NAMALWA (cell line): ENCODE results near the gene SSX1.
"Not testable (repeated sequence)": the region's sequence is repeated elsewhere in the genome, so short reads cannot be mapped to it uniquely, and the experiment has no call there.

Source experiments
- DNase-seq: peaks from one replicate; pipeline ENCODE4 v3.0.0-alpha.2; 2015; ENCODE audit warnings: low spot score

SSX1 gene

GRCh38 chrX:48255062-48255796 lies at the start of gene SSX1:
TSS of gene SSX1 (plus strand) at chrX:48255392. CDS start at chrX:48257242, 1,850 bp downstream.
- DNase-seq, result not testable (repeated sequence)

- DNase-seq, result not testable (repeated sequence)
These were observed 40.9 kb upstream of the SSX1 start for GRCh38 chrX:48214341-48214740.

- DNase-seq, result not testable (repeated sequence)
These were observed 31.0 kb upstream of the SSX1 start for GRCh38 chrX:48224196-48224595.

- not testable (repeated sequence) for DNase-seq
These were observed 2.2 kb upstream of the SSX1 start for GRCh38 chrX:48252945-48253344.

GRCh38 chrX:48274365-48274764 lies 19.2 kb downstream of the SSX1 start:
- not testable (repeated sequence) for DNase-seq

- DNase-seq, result peak; percentile 50
These were observed 23.8 kb downstream of the SSX1 start for GRCh38 chrX:48278958-48279357.

GRCh38 chrX:48280729-48281128 lies 25.5 kb downstream of the SSX1 start:
- DNase-seq, result not testable (repeated sequence)

GRCh38 chrX:48306175-48306574 lies 51.0 kb downstream of the SSX1 start:
- no peak for DNase-seq

GRCh38 chrX:48313996-48314395 lies 58.8 kb downstream of the SSX1 start:
- DNase-seq, result not testable (repeated sequence)
